ENCODE measurements around the gene MYO16.

MYO16 gene

DNA sequence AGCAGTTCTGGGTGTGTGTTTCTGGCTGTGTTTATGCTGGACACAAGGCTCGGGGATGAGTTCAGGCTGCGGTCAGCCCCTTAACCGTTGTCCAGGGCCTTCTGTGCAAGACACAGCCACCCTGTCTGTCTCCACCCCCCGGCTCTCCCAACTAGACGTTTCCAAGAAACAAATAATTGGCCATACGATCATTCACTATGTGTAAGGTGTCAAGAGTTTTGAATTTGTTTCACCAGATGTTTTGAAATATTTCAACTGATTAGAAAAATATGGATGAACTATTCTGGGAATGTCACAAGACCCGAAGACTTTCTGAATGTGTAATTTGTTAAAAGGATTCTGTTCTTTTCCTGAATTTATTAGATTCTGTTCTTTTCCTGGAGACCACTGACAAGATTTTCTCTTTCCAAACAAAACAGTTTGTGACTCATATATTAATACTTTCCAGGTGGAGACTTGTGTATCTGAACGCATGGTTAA is 318.2 kb downstream of the MYO16 start:
- Histone ChIP-seq H3F3A (ENCODE audit: low read depth) (no peaks in the 10 kb centered on the region), H3K9me2 (replicated peaks; ENCODE audit: low read depth, low read length) (no peaks in the 10 kb centered on the region), H3K9me3 (ENCODE audit: insufficient read depth, low read depth, low read length) (no peaks in the 10 kb centered on the region), H3K27me3 (ENCODE audit: insufficient read depth, low read length, poor library complexity, severe bottlenecking) (no peaks in the 10 kb centered on the region), H2AFZ (ENCODE audit: low read length) (no peak overlapping the region), H4K20me1 (ENCODE audit: insufficient read depth, low read length, poor library complexity, severe bottlenecking) (no peaks in the 10 kb centered on the region), H3K4me2 (ENCODE audit: low read depth, low read length, poor library complexity, severe bottlenecking) (no peak overlapping the region), H3K9ac (ENCODE audit: low read depth, low read length, poor library complexity, severe bottlenecking) (no peak overlapping the region), H3K4me3 (ENCODE audit: low read length, poor library complexity, severe bottlenecking) (no peak overlapping the region), H3K36me3 (ENCODE audit: insufficient read depth, low read length) (no peaks in the 10 kb centered on the region), H3K4me1 (ENCODE audit: insufficient read depth, low read length, poor library complexity, severe bottlenecking) (no peaks in the 10 kb centered on the region), H3K79me2 (ENCODE audit: insufficient read depth, low read length) (no peaks in the 10 kb centered on the region)
- TF ChIP-seq, protein P1, sequence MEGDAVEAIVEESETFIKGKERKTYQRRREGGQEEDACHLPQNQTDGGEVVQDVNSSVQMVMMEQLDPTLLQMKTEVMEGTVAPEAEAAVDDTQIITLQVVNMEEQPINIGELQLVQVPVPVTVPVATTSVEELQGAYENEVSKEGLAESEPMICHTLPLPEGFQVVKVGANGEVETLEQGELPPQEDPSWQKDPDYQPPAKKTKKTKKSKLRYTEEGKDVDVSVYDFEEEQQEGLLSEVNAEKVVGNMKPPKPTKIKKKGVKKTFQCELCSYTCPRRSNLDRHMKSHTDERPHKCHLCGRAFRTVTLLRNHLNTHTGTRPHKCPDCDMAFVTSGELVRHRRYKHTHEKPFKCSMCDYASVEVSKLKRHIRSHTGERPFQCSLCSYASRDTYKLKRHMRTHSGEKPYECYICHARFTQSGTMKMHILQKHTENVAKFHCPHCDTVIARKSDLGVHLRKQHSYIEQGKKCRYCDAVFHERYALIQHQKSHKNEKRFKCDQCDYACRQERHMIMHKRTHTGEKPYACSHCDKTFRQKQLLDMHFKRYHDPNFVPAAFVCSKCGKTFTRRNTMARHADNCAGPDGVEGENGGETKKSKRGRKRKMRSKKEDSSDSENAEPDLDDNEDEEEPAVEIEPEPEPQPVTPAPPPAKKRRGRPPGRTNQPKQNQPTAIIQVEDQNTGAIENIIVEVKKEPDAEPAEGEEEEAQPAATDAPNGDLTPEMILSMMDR (conservative IDR thresholded peaks at IDR 0.05; ENCODE audit: low read length) = no peak
- TF ChIP-seq EZH2phosphoT487 (IDR thresholded peaks at IDR 0.05; ENCODE audit: borderline replicate concordance) = no peak

DNA sequence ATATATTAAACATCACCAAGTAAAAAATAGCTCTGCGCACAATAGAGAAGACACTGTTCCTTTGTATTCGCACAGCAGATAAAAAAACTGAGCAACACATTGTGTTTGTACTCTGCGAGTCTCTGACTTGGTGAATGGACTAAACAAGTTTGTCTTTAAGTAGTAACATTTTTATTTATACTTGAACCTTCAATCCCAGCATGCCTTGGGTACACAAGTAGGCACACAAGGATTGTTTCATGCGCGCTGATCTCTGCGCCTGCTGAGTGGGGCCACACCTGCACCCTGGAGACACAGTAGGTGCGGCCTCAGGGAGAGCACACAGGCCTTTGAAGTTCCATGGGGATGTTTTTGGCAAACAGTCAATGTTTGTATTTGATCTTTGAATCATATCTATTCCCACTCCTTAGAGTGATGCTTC is 318.9 kb downstream of the MYO16 start:
- Histone ChIP-seq H3K79me2 (ENCODE audit: insufficient read depth, low read length) (no peaks in the 10 kb centered on the region), H2AFZ (ENCODE audit: low read length) (no peak overlapping the region), H3K4me1 (ENCODE audit: insufficient read depth, low read length, poor library complexity, severe bottlenecking) (no peaks in the 10 kb centered on the region), H3K36me3 (ENCODE audit: insufficient read depth, low read length) (no peaks in the 10 kb centered on the region), H3K4me2 (ENCODE audit: low read depth, low read length, poor library complexity, severe bottlenecking) (no peak overlapping the region), H3K9me2 (replicated peaks; ENCODE audit: low read depth, low read length) (no peaks in the 10 kb centered on the region), H4K20me1 (ENCODE audit: insufficient read depth, low read length, poor library complexity, severe bottlenecking) (no peaks in the 10 kb centered on the region), H3F3A (ENCODE audit: low read depth) (no peaks in the 10 kb centered on the region), H3K9me3 (ENCODE audit: insufficient read depth, low read depth, low read length) (no peaks in the 10 kb centered on the region), H3K27me3 (ENCODE audit: insufficient read depth, low read length, poor library complexity, severe bottlenecking) (no peaks in the 10 kb centered on the region), H3K9ac (ENCODE audit: low read depth, low read length, poor library complexity, severe bottlenecking) (no peak overlapping the region), H3K4me3 (ENCODE audit: low read length, poor library complexity, severe bottlenecking) (no peak overlapping the region)
- TF ChIP-seq, protein P1 (conservative IDR thresholded peaks at IDR 0.05; ENCODE audit: low read length) = no peak
- TF ChIP-seq EZH2phosphoT487 (IDR thresholded peaks at IDR 0.05; ENCODE audit: borderline replicate concordance) = no peak

DNA sequence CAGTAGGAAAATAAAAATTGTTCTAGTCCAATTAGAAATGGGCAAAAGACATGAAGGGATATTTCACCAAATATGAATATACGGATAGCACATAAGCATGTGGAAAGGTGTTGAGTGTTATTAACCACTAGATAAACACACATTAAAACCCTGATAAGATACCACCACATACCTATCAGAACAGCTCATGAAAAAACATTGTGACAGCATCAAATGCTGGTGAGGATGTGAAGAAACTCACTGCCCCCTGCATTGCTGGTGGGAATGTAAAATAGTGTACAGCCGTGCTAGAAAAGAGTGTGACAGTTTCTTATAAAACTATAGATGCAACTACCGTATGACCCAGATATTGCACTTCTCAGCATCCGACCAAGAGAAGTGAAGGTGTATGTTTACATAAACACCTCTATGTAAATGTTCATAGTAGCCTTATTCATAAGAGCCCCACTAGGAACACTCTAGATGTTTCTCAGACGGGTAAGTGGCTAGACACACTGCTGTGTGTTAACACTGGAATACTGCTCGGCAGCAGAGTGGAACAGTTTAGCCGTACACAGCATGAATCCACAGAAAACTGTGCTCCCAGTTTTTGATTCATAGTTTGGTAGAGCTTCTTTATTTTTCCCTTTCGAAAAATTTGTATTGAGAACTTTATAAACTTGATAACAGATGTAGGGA is 321.1 kb downstream of the MYO16 start:
- H3K9me2 ChIP-seq (replicated peaks; ENCODE audit: low read depth, low read length) = no peaks in the 10 kb centered on the region
- H3K79me2 ChIP-seq (ENCODE audit: insufficient read depth, low read length) = no peaks in the 10 kb centered on the region
- H2AFZ ChIP-seq (ENCODE audit: low read length) = no peak overlapping the region
- H3K4me3 ChIP-seq (ENCODE audit: low read length, poor library complexity, severe bottlenecking) = no peak overlapping the region
- H3K4me1 ChIP-seq (ENCODE audit: insufficient read depth, low read length, poor library complexity, severe bottlenecking) = no peaks in the 10 kb centered on the region
- no peaks in the 10 kb centered on the region for H3K9me3 ChIP-seq (ENCODE audit: insufficient read depth, low read depth, low read length)
- H3K4me2 ChIP-seq (ENCODE audit: low read depth, low read length, poor library complexity, severe bottlenecking) = no peak overlapping the region
- H4K20me1 ChIP-seq (ENCODE audit: insufficient read depth, low read length, poor library complexity, severe bottlenecking) = no peaks in the 10 kb centered on the region
- H3K9ac ChIP-seq (ENCODE audit: low read depth, low read length, poor library complexity, severe bottlenecking) = no peak overlapping the region
- TF ChIP-seq, protein P1 (conservative IDR thresholded peaks at IDR 0.05; ENCODE audit: low read length) = no peak
- TF ChIP-seq EZH2phosphoT487 (IDR thresholded peaks at IDR 0.05; ENCODE audit: borderline replicate concordance) = no peak
- no peaks in the 10 kb centered on the region for H3K27me3 ChIP-seq (ENCODE audit: insufficient read depth, low read length, poor library complexity, severe bottlenecking)
- no peaks in the 10 kb centered on the region for H3K36me3 ChIP-seq (ENCODE audit: insufficient read depth, low read length)
- no peaks in the 10 kb centered on the region for H3F3A ChIP-seq (ENCODE audit: low read depth)
